GM23338 (cell line): Measurements from ENCODE around the gene PALLD. TPM values are rescaled to one million over a fixed set of nuclear protein-coding genes. Genes with fewer than 3 reads are reported as not detected.

Experiments
- ATAC-seq: fragments of 200-7000 bp; cut with Tn5 transposase; 3 replicates; pipeline ENCODE4 v1.9.1; 2020
- DNase-seq: peaks from one replicate; pipeline ENCODE4 v3.0.0-alpha.2; 2015; ENCODE audit warnings: low spot score
- H2AFZ ChIP-seq: fragments of 200-600 bp; sonication (generic); 2 replicates; pipeline ENCODE4 v1.8.0; 2016; ENCODE audit warnings: antibody characterized with exemption, mild to moderate bottlenecking, moderate library complexity
- H3F3A ChIP-seq: fragments of 200-600 bp; sonication (generic); replicated peaks from 2 replicates; pipeline ENCODE4 v1.8.0; 2017; ENCODE audit warnings: antibody characterized with exemption, mixed run types, low read depth
- H3K27ac ChIP-seq: fragments of 200-600 bp; sonication (generic); 2 replicates; pipeline ENCODE4 v1.6.1; 2016; ENCODE audit warnings: low read depth
- H3K27me3 ChIP-seq: fragments of 200-600 bp; sonication (generic); 2 replicates; pipeline ENCODE4 v1.8.0; 2016; ENCODE audit warnings: mild to moderate bottlenecking, mixed run types, moderate library complexity; ENCODE audit not compliant: insufficient read depth
- H3K36me3 ChIP-seq: fragments of 200-600 bp; sonication (generic); 2 replicates; pipeline ENCODE4 v1.8.0; 2016; ENCODE audit warnings: mild to moderate bottlenecking; ENCODE audit not compliant: insufficient read depth
- H3K4me1 ChIP-seq: fragments of 200-600 bp; sonication (generic); 2 replicates; pipeline ENCODE4 v1.8.0; 2016; ENCODE audit warnings: mild to moderate bottlenecking, moderate library complexity; ENCODE audit not compliant: insufficient read depth
- H3K4me2 ChIP-seq: fragments of 200-600 bp; sonication (generic); 2 replicates; pipeline ENCODE4 v1.7.1; 2017; ENCODE audit warnings: mixed run types
- H3K4me3 ChIP-seq: fragments of 200-600 bp; sonication (generic); 2 replicates; pipeline ENCODE4 v1.6.1; 2016; ENCODE audit warnings: mixed run types
- H3K79me2 ChIP-seq: fragments of 200-600 bp; sonication (generic); replicated peaks from 2 replicates; pipeline ENCODE4 v1.8.0; 2017; ENCODE audit warnings: mild to moderate bottlenecking; ENCODE audit not compliant: insufficient read depth
- H3K9me2 ChIP-seq: fragments of 200-600 bp; sonication (generic); 2 replicates; pipeline ENCODE4 v1.8.0; 2017; ENCODE audit not compliant: insufficient read depth
- H4K20me1 ChIP-seq: fragments of 200-600 bp; sonication (generic); replicated peaks from 2 replicates; pipeline ENCODE4 v1.8.0; 2017; ENCODE audit warnings: mild to moderate bottlenecking; ENCODE audit not compliant: insufficient read depth
- H3K27ac Mint-ChIP-seq: 2 replicates; pipeline ENCODE4 v1.8.0; 2020; ENCODE audit warnings: inconsistent platforms, mild to moderate bottlenecking, moderate library complexity, mixed read lengths
- H3K27me3 Mint-ChIP-seq: 3 replicates; pipeline ENCODE4 v1.8.0; 2022; ENCODE audit warnings: low read depth, mild to moderate bottlenecking, moderate library complexity, mixed read lengths, inconsistent platforms; ENCODE audit not compliant: insufficient read depth, poor library complexity
- H3K36me3 Mint-ChIP-seq: 3 replicates; pipeline ENCODE4 v1.8.0; 2021; ENCODE audit warnings: low read depth, mild to moderate bottlenecking, inconsistent platforms, moderate library complexity, mixed read lengths
- H3K4me1 Mint-ChIP-seq: 3 replicates; pipeline ENCODE4 v1.8.0; 2020; ENCODE audit warnings: mild to moderate bottlenecking, inconsistent platforms, mixed read lengths
- H3K4me3 Mint-ChIP-seq: 3 replicates; pipeline ENCODE4 v1.8.0; 2021; ENCODE audit warnings: moderate library complexity, mild to moderate bottlenecking, inconsistent platforms, mixed read lengths
- H3K9me3 Mint-ChIP-seq: 3 replicates; pipeline ENCODE4 v1.8.0; 2020; ENCODE audit warnings: moderate library complexity, mild to moderate bottlenecking, inconsistent platforms, mixed read lengths
- CREB1 ChIP-seq: fragments of 250-450 bp; sonication (Bioruptor Pico); IDR thresholded peaks from 2 replicates; pipeline ENCODE4 v1.5.0; 2020; ENCODE audit warnings: low read depth, mild to moderate bottlenecking, moderate library complexity
- EZH2phosphoT487 ChIP-seq: fragments of 200-600 bp; sonication (generic); IDR thresholded peaks from one replicate; pipeline ENCODE4 v1.8.1; 2018; ENCODE audit warnings: antibody characterized with exemption; ENCODE audit not compliant: unreplicated experiment
- NANOG ChIP-seq: IDR thresholded peaks from 2 replicates; pipeline ENCODE4 v1.6.1; 2016; ENCODE audit warnings: antibody characterized with exemption, borderline replicate concordance
- ZNF114 ChIP-seq: fragments of 250-450 bp; sonication (Bioruptor Pico); IDR thresholded peaks from 2 replicates; pipeline ENCODE4 v1.5.0; 2020; ENCODE audit warnings: mild to moderate bottlenecking, moderate library complexity
- polyA plus RNA-seq: library from polyadenylated mRNA; unstranded; fragments of >200 nt; fragmentation: Nextera tagmentation; extraction: Ambion mirVana; gene quantifications from 2 replicates; pipeline ENCODE4 v1.2.1, GENCODE V29; 2016
- total RNA-seq: library from RNA; depleted of rRNA; stranded (reverse); fragments of >200 nt; shearing (Covaris generic); gene quantifications from 2 replicates; pipeline ENCODE4 v1.2.3, GENCODE V29; 2014
- TF ChIP-seq, protein P1 (sequence below): fragments of 250-450 bp; sonication (Bioruptor Pico); IDR thresholded peaks from 2 replicates; pipeline ENCODE4 v1.5.0; 2020; ENCODE audit warnings: mild to moderate bottlenecking, moderate library complexity
- TF ChIP-seq, protein P2 (sequence below), 2 experiments: fragments of 200-600 bp in 1 of 2; sonication (generic) in 1 of 2; conservative IDR thresholded peaks; 2 replicates each; pipeline versions ENCODE4 v1.5.1 to v1.6.1; 2016 to 2017; ENCODE audit warnings: antibody characterized with exemption in 2 of 2, low read depth in 2 of 2, mild to moderate bottlenecking in 2 of 2, moderate library complexity in 1 of 2

The PALLD gene
- total and polyA plus RNA-seq, 2 experiments from 2014 or later: 13.1 to 30.2 TPM

DNA sequence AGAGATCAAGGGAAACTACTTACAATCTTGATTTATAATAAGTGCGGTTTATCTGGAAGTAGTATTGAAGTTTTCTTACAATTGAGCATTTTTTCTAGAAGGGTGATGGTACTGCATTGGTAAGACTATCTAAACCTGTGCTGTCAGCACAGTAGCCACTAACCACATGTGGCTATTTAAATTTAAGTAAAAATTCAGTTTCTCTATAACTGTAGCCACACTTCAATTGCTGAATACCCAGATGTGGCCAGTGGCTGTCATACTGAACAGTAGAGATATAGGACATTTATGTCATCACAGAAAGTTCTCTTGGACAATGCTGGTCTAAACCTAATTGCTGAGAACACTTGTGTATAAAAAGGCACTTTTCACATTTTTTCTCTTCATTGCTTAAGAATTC lies 290.5 kb downstream of the PALLD start (continued):
- TF ChIP-seq, protein P1, sequence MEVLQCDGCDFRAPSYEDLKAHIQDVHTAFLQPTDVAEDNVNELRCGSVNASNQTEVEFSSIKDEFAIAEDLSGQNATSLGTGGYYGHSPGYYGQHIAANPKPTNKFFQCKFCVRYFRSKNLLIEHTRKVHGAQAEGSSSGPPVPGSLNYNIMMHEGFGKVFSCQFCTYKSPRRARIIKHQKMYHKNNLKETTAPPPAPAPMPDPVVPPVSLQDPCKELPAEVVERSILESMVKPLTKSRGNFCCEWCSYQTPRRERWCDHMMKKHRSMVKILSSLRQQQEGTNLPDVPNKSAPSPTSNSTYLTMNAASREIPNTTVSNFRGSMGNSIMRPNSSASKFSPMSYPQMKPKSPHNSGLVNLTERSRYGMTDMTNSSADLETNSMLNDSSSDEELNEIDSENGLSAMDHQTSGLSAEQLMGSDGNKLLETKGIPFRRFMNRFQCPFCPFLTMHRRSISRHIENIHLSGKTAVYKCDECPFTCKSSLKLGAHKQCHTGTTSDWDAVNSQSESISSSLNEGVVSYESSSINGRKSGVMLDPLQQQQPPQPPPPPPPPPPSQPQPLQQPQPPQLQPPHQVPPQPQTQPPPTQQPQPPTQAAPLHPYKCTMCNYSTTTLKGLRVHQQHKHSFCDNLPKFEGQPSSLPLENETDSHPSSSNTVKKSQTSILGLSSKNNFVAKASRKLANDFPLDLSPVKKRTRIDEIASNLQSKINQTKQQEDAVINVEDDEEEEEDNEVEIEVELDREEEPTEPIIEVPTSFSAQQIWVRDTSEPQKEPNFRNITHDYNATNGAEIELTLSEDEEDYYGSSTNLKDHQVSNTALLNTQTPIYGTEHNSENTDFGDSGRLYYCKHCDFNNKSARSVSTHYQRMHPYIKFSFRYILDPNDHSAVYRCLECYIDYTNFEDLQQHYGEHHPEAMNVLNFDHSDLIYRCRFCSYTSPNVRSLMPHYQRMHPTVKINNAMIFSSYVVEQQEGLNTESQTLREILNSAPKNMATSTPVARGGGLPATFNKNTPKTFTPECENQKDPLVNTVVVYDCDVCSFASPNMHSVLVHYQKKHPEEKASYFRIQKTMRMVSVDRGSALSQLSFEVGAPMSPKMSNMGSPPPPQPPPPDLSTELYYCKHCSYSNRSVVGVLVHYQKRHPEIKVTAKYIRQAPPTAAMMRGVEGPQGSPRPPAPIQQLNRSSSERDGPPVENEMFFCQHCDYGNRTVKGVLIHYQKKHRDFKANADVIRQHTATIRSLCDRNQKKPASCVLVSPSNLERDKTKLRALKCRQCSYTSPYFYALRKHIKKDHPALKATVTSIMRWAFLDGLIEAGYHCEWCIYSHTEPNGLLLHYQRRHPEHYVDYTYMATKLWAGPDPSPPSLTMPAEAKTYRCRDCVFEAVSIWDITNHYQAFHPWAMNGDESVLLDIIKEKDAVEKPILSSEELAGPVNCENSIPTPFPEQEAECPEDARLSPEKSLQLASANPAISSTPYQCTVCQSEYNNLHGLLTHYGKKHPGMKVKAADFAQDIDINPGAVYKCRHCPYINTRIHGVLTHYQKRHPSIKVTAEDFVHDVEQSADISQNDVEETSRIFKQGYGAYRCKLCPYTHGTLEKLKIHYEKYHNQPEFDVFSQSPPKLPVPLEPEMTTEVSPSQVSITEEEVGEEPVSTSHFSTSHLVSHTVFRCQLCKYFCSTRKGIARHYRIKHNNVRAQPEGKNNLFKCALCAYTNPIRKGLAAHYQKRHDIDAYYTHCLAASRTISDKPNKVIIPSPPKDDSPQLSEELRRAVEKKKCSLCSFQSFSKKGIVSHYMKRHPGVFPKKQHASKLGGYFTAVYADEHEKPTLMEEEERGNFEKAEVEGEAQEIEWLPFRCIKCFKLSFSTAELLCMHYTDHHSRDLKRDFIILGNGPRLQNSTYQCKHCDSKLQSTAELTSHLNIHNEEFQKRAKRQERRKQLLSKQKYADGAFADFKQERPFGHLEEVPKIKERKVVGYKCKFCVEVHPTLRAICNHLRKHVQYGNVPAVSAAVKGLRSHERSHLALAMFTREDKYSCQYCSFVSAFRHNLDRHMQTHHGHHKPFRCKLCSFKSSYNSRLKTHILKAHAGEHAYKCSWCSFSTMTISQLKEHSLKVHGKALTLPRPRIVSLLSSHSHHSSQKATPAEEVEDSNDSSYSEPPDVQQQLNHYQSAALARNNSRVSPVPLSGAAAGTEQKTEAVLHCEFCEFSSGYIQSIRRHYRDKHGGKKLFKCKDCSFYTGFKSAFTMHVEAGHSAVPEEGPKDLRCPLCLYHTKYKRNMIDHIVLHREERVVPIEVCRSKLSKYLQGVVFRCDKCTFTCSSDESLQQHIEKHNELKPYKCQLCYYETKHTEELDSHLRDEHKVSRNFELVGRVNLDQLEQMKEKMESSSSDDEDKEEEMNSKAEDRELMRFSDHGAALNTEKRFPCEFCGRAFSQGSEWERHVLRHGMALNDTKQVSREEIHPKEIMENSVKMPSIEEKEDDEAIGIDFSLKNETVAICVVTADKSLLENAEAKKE (CRISPR knock-in tag): no peak
- no peak for TF ChIP-seq CREB1 (CRISPR knock-in tag)

GRCh38 chr4:168787801-168788595 lies 291.1 kb downstream of the PALLD start:
- no peaks in the 10 kb centered on the region for H3K79me2 ChIP-seq
- no peak overlapping the region for H3K4me2 ChIP-seq
- no peaks in the 10 kb centered on the region for H3K36me3 ChIP-seq
- H3K4me1 Mint-ChIP-seq: peaks cover 22% of the 10 kb centered on the region
- H3F3A ChIP-seq: no peaks in the 10 kb centered on the region
- H3K27ac ChIP-seq: no peak overlapping the region
- no peak overlapping the region for H3K27ac Mint-ChIP-seq
- ATAC-seq (no peak), DNase-seq (no peak)
- no peaks in the 10 kb centered on the region for H3K27me3 ChIP-seq
- no peaks in the 10 kb centered on the region for H4K20me1 ChIP-seq
- H3K4me1 ChIP-seq: peaks cover 14% of the 10 kb centered on the region; the same call in 1 of the 2 replicates
- H2AFZ ChIP-seq: no peak overlapping the region
- H3K36me3 Mint-ChIP-seq: no peaks in the 10 kb centered on the region
- H3K9me3 Mint-ChIP-seq: no peaks in the 10 kb centered on the region; the same call in 2 of the 3 replicates
- no peak overlapping the region for H3K4me3 Mint-ChIP-seq
- H3K27me3 Mint-ChIP-seq: peaks cover 3% of the 10 kb centered on the region
- H3K4me3 ChIP-seq: no peak overlapping the region
- H3K9me2 ChIP-seq: no peaks in the 10 kb centered on the region
- no peak for TF ChIP-seq ZNF114 (CRISPR knock-in tag)
- TF ChIP-seq, protein P2, sequence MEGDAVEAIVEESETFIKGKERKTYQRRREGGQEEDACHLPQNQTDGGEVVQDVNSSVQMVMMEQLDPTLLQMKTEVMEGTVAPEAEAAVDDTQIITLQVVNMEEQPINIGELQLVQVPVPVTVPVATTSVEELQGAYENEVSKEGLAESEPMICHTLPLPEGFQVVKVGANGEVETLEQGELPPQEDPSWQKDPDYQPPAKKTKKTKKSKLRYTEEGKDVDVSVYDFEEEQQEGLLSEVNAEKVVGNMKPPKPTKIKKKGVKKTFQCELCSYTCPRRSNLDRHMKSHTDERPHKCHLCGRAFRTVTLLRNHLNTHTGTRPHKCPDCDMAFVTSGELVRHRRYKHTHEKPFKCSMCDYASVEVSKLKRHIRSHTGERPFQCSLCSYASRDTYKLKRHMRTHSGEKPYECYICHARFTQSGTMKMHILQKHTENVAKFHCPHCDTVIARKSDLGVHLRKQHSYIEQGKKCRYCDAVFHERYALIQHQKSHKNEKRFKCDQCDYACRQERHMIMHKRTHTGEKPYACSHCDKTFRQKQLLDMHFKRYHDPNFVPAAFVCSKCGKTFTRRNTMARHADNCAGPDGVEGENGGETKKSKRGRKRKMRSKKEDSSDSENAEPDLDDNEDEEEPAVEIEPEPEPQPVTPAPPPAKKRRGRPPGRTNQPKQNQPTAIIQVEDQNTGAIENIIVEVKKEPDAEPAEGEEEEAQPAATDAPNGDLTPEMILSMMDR (conservative IDR thresholded peaks at IDR 0.05; ENCODE audit: low read depth in 2 of 2): no peak
- no peak for TF ChIP-seq EZH2phosphoT487
- no peak for TF ChIP-seq NANOG
- no peak for TF ChIP-seq CREB1 (CRISPR knock-in tag)
- TF ChIP-seq, protein P1 (CRISPR knock-in tag): no peak
